GM20000 (cell line): ENCODE data around the gene DIS3L2.
"Not testable (repeated sequence)": the region's sequence is repeated elsewhere in the genome, so short reads cannot be mapped to it uniquely, and the experiment has no call there.

Experiments used
- DNase-seq: peaks from one replicate; pipeline ENCODE4 v3.0.0; 2012; ENCODE audit warnings: low spot score
- TF ChIP-seq, protein P1 (sequence below): IDR thresholded peaks from 2 replicates; pipeline ENCODE4 v1.5.1; 2012; ENCODE audit warnings: mild to moderate bottlenecking, control low read depth; ENCODE audit errors: extremely low read depth, missing control alignments

The DIS3L2 gene

DNA sequence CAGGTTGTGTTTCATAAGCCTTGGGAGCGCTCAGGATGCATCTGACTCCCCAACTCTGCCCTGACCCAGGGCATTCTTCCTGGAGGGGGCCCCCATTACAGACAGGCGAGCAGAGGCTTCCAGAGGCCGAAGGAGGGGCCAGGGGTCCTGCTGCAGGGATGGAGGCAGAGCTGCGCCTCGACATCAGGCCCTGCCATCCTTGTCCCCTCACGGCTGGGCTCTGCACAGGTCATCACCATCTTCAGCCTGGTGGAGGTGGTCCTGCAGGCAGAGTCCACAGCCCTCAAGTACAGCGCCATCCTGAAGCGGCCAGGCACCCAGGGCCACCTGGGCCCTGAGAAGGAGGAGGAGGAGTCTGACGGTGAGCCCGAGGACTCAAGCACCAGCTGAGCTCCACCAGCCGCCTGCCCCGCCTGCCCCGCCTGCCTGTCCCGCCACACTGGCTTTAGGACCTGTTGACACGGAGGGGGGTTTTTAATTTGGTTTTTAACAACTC lies 374.8 kb downstream of the DIS3L2 start:
- DNase-seq: no peak
- TF ChIP-seq, protein P1, sequence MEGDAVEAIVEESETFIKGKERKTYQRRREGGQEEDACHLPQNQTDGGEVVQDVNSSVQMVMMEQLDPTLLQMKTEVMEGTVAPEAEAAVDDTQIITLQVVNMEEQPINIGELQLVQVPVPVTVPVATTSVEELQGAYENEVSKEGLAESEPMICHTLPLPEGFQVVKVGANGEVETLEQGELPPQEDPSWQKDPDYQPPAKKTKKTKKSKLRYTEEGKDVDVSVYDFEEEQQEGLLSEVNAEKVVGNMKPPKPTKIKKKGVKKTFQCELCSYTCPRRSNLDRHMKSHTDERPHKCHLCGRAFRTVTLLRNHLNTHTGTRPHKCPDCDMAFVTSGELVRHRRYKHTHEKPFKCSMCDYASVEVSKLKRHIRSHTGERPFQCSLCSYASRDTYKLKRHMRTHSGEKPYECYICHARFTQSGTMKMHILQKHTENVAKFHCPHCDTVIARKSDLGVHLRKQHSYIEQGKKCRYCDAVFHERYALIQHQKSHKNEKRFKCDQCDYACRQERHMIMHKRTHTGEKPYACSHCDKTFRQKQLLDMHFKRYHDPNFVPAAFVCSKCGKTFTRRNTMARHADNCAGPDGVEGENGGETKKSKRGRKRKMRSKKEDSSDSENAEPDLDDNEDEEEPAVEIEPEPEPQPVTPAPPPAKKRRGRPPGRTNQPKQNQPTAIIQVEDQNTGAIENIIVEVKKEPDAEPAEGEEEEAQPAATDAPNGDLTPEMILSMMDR: no peak

DNA sequence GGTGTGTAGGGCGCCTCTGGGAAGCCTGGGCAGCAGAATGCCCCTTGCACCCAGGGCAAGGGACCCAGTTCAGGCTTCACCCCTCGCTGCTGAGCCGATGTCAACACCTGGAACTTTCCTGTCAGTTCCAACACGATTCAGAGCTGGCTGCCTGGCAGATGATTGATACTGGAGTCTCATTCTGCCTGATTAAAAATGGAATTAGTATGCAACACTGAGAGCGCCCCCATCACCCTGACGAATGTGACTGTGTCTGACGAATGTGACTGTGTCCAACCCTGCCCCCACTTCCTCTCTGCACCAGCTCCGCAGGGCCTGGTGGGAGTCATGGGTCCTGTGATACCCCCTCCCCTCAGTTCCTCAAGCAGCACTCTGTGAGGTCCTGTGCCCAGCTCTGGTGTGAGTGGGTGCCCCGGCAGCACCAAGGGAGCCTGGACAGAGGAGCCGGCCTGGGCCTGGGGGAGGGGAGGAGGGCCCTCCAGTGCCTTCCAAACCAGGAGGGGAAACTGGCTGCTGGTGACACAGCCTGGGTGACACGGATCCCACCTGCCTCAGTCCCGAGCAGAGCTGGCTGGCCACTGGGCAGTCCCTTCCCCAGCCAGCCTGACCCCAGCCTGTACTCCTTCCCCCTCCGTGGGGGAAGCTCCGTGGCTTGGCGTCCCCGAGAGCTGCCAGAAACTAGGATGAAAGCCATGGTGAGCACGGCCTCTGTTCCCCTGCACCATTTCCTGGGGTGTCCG lies 375.6 kb downstream of the DIS3L2 start:
- no peak for DNase-seq
- TF ChIP-seq, protein P1: no peak

DNA sequence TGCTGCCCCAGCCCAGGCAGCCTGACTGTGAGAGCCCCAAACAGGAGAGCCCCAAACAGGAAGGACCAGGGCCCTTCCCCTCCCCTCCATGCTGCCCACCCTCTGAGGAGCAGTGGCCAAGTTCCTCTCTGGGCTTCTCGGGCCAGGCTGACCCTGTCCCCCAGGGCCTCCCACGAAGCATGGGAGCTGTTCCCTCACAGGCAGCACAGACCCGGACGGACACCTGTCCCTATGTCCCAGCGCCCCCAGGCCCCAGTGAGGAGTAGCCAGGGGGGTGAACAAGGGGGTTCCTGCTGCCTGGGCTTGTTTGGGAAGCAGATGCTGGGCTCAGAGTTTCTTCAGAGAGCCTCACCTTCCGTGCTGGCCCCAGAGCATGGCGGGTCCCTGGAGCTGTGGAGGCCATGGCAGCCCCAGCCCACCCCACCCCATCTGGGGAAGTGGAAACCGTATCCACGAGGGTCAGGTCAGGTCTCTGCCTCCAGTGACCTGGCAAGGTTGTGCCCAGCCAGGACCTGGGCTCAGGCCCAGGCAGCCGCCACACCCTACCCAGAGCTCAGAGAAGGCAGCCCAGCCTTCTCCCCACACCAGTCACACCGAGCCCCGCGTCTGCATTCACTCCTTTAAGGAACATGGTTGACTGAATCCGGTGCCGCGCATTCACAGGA lies 376.7 kb downstream of the DIS3L2 start:
- not testable (repeated sequence) for DNase-seq

DNA sequence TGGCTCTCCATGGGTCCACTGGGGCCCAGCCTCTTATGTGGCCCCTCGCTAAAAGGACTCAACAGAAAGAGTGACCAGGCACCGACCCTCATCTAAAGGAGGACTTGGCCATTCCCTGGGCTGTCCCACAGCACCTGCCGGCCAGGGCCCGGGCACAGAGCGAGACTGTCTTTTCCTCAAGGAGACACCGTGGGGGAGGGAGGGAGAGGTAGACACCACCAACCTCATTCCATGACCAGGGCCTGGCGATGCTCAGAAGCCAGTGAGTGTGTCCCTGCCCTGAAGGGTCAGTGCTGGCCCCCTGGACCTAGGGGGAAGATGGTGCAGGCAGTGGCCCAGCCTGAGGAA lies 377.2 kb downstream of the DIS3L2 start:
- TF ChIP-seq, protein P1: no peak
- DNase-seq: no peak

DNA sequence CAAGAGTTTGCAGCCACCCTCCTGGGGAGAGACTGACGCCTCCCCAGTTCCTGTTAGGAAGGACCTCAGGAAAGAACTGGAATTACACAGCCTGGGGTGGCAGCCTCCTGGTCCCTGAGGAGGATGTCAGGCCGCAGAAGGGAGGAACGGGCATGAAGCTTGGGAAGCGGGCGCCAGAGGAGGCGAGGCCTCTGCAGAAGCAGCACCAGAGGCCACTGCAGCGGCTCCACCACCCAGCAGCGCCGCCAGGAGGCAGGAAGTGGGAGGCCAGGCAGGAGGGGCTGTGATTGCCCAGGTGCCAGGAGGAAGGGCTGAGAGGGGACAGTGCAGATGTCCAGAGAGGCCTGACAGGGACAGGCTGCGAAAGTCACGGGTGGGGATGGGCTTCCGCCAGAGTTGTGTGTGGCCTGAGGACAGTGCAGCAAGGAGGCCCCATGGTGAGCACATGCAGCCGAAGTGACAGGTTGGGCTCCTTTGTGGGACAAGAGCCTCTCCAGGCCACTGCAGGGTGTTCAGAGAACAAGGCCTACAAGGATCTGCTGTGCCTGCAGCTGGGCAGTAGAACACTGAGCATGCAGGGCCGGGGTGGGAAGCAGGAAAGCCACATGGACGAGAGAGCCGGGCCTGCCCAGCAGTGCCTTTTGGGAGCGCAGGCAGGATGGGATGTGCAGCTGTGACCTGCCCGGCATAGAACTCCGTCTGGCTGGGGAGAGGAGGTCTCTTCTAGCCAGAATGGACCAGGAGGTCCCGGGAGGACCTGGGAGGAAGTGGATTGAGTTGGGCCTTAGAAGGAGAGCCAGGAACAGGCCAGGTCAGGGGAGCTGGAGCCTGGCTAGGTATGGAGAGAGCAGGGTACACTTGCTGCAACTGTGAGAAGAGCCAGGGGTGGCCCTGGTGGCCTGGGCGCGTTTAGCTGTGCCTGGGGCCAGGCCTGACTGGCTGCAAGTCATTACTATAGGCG lies 377.9 kb downstream of the DIS3L2 start:
- no peak for DNase-seq
- TF ChIP-seq, protein P1: no peak

DNA sequence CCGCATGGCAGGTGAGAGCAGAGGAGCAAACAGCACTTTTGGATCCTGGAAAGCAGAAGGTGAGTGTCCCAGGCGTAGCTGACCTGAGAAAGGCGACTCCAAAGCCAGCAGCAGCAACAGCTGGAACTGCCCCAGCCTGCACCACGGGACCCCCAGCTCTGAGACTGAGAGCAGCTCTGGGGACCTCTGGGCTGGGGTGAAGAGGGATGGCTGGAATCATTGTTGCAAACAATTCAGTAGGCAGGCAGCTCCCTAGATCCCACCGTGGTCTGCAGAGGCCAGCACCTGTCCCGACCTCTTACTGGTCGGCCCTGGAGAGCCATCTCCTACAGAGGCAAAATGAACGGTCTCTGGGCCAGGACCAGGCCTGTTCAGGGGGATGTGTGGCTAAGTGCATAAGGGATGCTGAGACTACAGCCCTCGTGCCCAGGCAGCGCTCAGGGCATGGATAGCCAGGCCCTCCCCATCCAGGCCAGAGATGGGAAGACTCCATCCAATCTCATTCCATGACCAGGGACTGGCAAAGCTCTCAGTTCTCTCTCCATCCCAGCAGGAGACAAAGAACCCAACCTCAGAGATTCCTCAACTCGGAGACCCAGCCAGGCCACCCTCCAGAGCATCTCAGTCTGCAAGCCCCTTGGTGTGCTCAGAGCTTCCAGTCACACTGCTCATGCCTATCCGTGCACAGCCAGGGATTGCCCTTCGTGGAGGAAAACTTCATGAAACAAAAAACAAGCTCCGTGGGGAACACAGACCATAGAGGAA lies 378.8 kb downstream of the DIS3L2 start:
- TF ChIP-seq, protein P1: no peak
- DNase-seq: no peak

DNA sequence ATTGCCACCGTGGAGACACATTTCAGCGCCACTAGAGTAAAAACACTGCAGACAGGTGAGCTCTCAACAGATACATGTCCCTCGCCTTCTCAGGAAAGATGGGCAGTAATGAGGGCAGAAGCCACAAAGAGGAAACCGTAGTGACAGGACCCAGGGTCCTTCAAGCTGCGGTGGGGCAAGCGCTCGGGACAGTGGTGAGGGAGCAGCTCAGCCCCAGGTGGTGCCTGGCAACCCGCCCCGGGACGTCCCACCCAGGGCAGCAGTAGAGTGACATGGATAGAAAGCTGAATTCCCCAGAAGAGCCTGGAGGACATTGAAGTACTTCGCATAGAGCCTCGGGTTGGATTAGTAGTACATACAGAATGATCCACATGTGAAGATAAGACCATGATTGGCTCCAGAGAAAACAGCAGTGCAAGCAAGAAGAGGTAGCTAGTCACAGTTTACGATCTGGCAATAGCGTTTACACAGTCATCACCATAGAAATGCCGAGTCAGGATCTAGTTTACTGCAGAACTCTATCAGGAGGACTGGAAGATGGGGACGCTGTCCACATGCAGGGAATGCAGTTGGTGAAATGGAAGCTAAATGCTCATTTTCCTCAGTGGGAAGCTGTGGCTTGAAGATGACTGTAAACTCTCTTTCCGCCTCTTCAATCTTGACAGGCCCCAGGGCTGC lies 379.7 kb downstream of the DIS3L2 start:
- no peak for DNase-seq

More for the DNA sequence above, 379.7 kb downstream of the DIS3L2 start:
- TF ChIP-seq, protein P1: no peak
